IPS DF 19.7 (cell line): ENCODE results near the gene RPL18A.

Experiments
- DNase-seq: peaks from one replicate; pipeline ENCODE4 v3.0.0-alpha.2; 2013; ENCODE audit warnings: low read depth, low spot score

RPL18A gene

GRCh38 chr19:17909003-17909732 is 49.5 kb downstream of the RPL18A start:
- DNase-seq = no peak

GRCh38 chr19:17910791-17911360 is 51.2 kb downstream of the RPL18A start:
- DNase-seq = no peak
